Measurements from ENCODE around the gene P3H2. TPM values are rescaled to one million over a fixed set of nuclear protein-coding genes. Genes with fewer than 3 reads are reported as not detected.

P3H2 gene
- total RNA-seq, 1 experiment from 2014 or later: 20.9 TPM

- H2AFZ ChIP-seq: peak overlapping the region; percentile 41
- H3K4me1 ChIP-seq (replicated peaks; ENCODE audit: insufficient read depth): peaks cover 45% of the 10 kb centered on the region
- H3K79me2 ChIP-seq (ENCODE audit: low read depth): no peaks in the 10 kb centered on the region
- no peaks in the 10 kb centered on the region for H3K36me3 ChIP-seq (ENCODE audit: low read depth)
- no peaks in the 10 kb centered on the region for H3K27me3 ChIP-seq (ENCODE audit: insufficient read depth, low read depth)
- H3K4me2 ChIP-seq: peak overlapping the region; percentile 69
- CTCF ChIA-PET: interaction anchor here (2.1 kb wide), 1 partner anchor 109 kb away, joined by 16 read pairs; the partner anchor contains the start of gene P3H2
- TF ChIP-seq EZH2 (IDR thresholded peaks at IDR 0.05; ENCODE audit: low read depth): no peak
- TF ChIP-seq CTCF (conservative IDR thresholded peaks at IDR 0.05): no peak
- H3F3A ChIP-seq (ENCODE audit: insufficient read depth, low read depth): peaks cover 34% of the 10 kb centered on the region
- H3K9me2 ChIP-seq (ENCODE audit: insufficient read depth): no peaks in the 10 kb centered on the region
- H4K20me1 ChIP-seq (ENCODE audit: insufficient read depth): no peaks in the 10 kb centered on the region
- peaks cover 15% of the 10 kb centered on the region for H3K9me3 ChIP-seq (ENCODE audit: insufficient read depth, low read depth)
- peak; percentile 20 to 91 for DNase-seq
- intact Hi-C loops (cut with micrococcal nuclease; ENCODE audit: unreplicated experiment): loop anchor here (1.0 to 10.0 kb wide), 3 partner anchors 16 to 372 kb away; partner anchors contain the start of gene CLDN16
- peak overlapping the region; percentile 74 for H3K27ac ChIP-seq
- no TSS peak for BruUV-seq (replicated peaks)
- peak overlapping the region; percentile 25; the same call in 1 of the 2 replicates for H3K4me3 ChIP-seq
- POLR2A ChIA-PET (ENCODE audit: unreplicated experiment): interaction anchor here (0.6 to 0.9 kb wide), 5 partner anchors 26 to 496 kb away, joined by 3 to 17 read pairs (median 4); no protein-coding TSS in a partner anchor
Observed at GRCh38 chr3:190012314-190012782, 108.3 kb downstream of the P3H2 start.

GRCh38 chr3:190010486-190010885 lies 110.2 kb downstream of the P3H2 start:
- H3K27me3 ChIP-seq (ENCODE audit: insufficient read depth, low read depth): no peaks in the 10 kb centered on the region
- no peak for TF ChIP-seq EZH2 (IDR thresholded peaks at IDR 0.05; ENCODE audit: low read depth)
- no peak for TF ChIP-seq CTCF (conservative IDR thresholded peaks at IDR 0.05)
- H3K4me1 ChIP-seq (replicated peaks; ENCODE audit: insufficient read depth): peaks cover 45% of the 10 kb centered on the region
- H4K20me1 ChIP-seq (ENCODE audit: insufficient read depth): no peaks in the 10 kb centered on the region
- no peaks in the 10 kb centered on the region for H3K79me2 ChIP-seq (ENCODE audit: low read depth)
- peaks cover 15% of the 10 kb centered on the region for H3K9me3 ChIP-seq (ENCODE audit: insufficient read depth, low read depth)
- no TSS peak for BruUV-seq (replicated peaks)
- H3F3A ChIP-seq (ENCODE audit: insufficient read depth, low read depth): peaks cover 34% of the 10 kb centered on the region
- H3K27ac ChIP-seq: peak overlapping the region; percentile 74; the same call in 1 of the 2 replicates
- no peak overlapping the region for H3K4me3 ChIP-seq
- H3K9me2 ChIP-seq (ENCODE audit: insufficient read depth): no peaks in the 10 kb centered on the region
- no peak for DNase-seq
- intact Hi-C loops (cut with micrococcal nuclease; ENCODE audit: unreplicated experiment): loop anchor here (10.0 kb wide), 1 partner anchor 374 kb away; the partner anchor contains the start of gene CLDN16
- ChIA-PET CTCF (no interaction called here), POLR2A (ENCODE audit: unreplicated experiment) (no interaction called here)
- no peak overlapping the region for H2AFZ ChIP-seq
- H3K4me2 ChIP-seq: no peak overlapping the region
- no peaks in the 10 kb centered on the region for H3K36me3 ChIP-seq (ENCODE audit: low read depth)

GRCh38 chr3:190009614-190010013 lies 111.1 kb downstream of the P3H2 start:
- Histone ChIP-seq H3K27me3 (ENCODE audit: insufficient read depth, low read depth) (no peaks in the 10 kb centered on the region), H3K36me3 (ENCODE audit: low read depth) (no peaks in the 10 kb centered on the region), H3K4me3 (no peak overlapping the region), H3K9me3 (ENCODE audit: insufficient read depth, low read depth) (peaks cover 15% of the 10 kb centered on the region), H3K9me2 (ENCODE audit: insufficient read depth) (no peaks in the 10 kb centered on the region), H3K4me2 (no peak overlapping the region), H3F3A (ENCODE audit: insufficient read depth, low read depth) (peaks cover 34% of the 10 kb centered on the region), H3K79me2 (ENCODE audit: low read depth) (no peaks in the 10 kb centered on the region), H4K20me1 (ENCODE audit: insufficient read depth) (no peaks in the 10 kb centered on the region), H3K27ac (no peak overlapping the region), H3K4me1 (replicated peaks; ENCODE audit: insufficient read depth) (peaks cover 45% of the 10 kb centered on the region), H2AFZ (no peak overlapping the region)
- ChIA-PET CTCF (no interaction called here), POLR2A (ENCODE audit: unreplicated experiment) (no interaction called here)
- intact Hi-C loops (cut with micrococcal nuclease; ENCODE audit: unreplicated experiment): loop anchor here (10.0 kb wide), 1 partner anchor 375 kb away; the partner anchor contains the start of gene CLDN16
- TF ChIP-seq CTCF (conservative IDR thresholded peaks at IDR 0.05) (no peak), EZH2 (IDR thresholded peaks at IDR 0.05; ENCODE audit: low read depth) (no peak)
- no peak for DNase-seq
- no TSS peak for BruUV-seq (replicated peaks)
